Measurements from ENCODE around the gene ZNF625. TPM values are rescaled to one million over a fixed set of nuclear protein-coding genes. Genes with fewer than 3 reads are reported as not detected.

Gene ZNF625
- 11.1 and 12.0 TPM in 2 replicates for total RNA-seq

DNA sequence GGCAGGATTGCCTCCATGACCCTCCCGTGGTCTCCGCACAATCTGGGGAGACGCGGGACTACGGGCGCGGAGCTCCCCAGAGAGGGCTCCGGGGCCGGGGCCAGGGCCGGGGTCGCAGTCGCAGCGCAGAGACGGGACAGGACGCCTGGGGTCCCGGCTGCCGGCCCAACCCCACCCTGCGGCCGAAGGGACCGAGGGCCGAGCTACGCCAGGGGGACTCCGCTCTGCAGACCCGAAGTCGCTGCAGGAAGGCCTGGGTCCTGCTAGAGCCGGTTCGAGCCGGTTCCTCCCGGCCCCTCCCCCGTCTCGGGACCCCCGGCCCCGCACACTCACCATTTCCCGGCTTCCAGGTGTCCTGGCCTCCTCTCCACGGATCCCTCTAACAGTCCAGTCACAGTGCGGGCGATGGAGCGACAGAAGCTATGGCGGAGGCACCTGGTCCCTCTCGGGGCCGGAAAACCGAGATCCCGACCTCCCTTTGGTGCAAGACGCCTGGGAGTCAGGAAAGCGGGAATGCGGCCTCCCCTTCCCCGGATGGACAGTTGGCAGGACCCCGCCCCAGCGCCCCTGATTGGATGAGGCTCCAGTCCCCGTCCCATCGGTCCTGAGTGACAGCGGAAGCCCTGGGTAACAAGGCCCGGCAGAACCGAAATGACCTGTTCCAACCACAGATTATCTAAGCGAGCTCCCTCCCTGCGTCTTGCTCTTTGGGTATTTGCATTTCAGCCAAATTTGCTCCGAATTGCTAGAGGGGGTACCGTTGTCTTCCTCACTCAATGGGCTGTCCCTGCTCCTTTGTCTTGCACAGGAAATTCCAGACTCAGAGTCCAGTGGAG, at the start of gene ZNF625:
TSS of gene ZNF625 (minus strand) at position 512 of the 836 bp plus-strand sequence. CDS start at position 336, 176 bp downstream.

DNA sequence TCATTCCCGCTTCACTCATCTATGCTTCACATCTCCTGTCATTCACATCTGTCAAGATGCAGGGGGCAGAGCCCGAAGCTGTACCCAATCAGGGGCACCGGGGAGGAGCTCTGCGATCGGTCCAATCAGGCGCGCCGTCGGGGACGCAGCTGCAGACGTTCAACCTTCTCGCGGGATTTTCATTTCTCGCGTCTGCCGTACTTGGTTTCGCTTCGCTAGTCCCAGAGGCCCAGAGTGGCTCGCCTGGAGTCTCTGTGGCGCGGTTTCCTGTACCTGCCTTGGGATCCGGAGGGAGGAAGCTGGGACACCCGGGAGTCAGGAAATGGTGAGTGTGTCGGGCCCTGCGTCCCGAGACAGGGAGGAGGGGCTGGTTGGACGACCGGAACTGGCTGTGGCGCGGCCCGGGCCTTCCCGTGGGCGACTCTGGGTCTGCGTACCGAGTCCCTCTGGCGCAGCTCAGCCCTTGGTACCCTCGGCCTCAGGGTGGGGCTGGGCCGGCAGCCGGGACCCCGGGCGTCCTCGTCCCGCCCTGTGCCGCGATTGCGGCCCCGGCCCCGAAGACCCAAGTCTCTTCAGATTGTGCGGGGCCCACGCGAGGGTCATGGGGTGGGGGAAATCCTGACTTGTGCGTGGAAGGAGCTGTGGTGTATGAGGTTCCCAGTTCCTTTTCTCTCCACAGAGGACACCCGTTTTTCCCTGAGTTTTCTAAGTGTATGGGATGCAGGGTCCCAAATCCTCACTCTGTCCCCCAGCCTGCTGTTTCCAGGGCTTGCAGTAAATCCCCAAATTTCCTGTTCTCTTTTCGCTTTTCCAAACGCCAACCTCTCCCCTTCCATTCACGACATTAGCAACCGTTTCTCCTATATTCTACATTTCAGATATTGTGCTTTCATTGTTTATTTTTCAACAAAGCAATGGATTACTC, 6.6 kb upstream of the ZNF625 start, which contains the start of gene ZNF136:
TSS of gene ZNF136 (plus strand) at position 215 of the 925 bp plus-strand sequence. CDS start at position 323, 108 bp downstream.

DNA sequence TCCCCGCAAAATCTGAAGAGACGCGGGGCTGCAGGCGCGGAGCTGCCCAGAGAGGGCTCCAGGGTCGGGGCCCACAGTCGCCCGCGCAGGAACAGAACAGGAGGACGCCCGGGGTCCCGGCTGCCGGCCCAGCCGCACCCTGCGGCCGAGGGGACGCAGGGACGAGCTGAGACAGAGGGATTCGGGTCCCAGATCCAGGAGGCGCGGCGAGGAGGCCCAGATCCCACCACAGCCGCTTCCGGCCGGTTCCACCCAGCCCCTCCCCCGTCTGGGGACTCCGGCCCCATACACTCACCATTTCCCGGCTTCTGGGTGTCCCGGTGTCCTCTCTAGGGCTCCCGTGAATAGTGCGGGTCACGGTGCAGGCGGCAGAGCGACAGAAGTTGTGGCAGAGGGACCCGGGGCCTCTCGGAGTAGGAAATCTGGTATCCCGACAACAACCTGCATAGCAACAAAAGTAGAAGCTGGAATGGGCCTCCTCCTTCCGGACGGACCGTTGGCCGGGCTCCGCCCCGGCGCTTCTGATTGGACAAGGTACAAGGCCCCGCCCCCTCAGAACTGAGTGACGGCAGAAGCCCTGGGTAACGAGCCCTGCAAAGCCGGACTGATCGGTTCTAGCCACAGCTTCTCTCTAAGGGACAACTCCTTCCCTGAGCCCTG, 16.5 kb downstream of the ZNF625 start, which contains the start of gene ZNF20:
TSS of gene ZNF20 (minus strand) at position 466 of the 660 bp plus-strand sequence. CDS start at position 298, 168 bp downstream.

Other genes with a start within 250 kb of the ZNF625 start
- 5.2 and 7.8 TPM in 2 replicates for gene ZNF700, start 231.6 kb downstream of the ZNF625 start, total RNA-seq
- gene ZNF763, start 191.7 kb downstream of the ZNF625 start, total RNA-seq = 0.33 and 0.60 TPM in 2 replicates
- gene ZNF433, start 121.1 kb downstream of the ZNF625 start, total RNA-seq = 1.4 and 1.5 TPM in 2 replicates
- gene ZNF878, start 103.8 kb downstream of the ZNF625 start, total RNA-seq = 0.11 and 0.26 TPM in 2 replicates
- gene ZNF844, start 92.0 kb downstream of the ZNF625 start, total RNA-seq = 1.5 and 2.9 TPM in 2 replicates
- 2.6 and 5.4 TPM in 2 replicates for gene ZNF20, start 16.4 kb downstream of the ZNF625 start, total RNA-seq
- gene ZNF136, start 6.4 kb upstream of the ZNF625 start, total RNA-seq = 7.0 and 8.7 TPM in 2 replicates
- gene ZNF44, start 138.1 kb upstream of the ZNF625 start, total RNA-seq = 4.4 and 6.2 TPM in 2 replicates
- 1.2 and 2.0 TPM in 2 replicates for gene ZNF563, start 176.9 kb upstream of the ZNF625 start, total RNA-seq
- 0.65 and 1.9 TPM in 2 replicates for gene ZNF442, start 208.9 kb upstream of the ZNF625 start, total RNA-seq
- gene ZNF799, start 244.5 kb upstream of the ZNF625 start, total RNA-seq = 7.2 and 8.9 TPM in 2 replicates